Left ventricle myocardium inferior (tissue), 1 donor: Measurements from ENCODE around the gene MAPT. TPM values are rescaled to one million over a fixed set of nuclear protein-coding genes. Genes with fewer than 3 reads are reported as not detected.

Experiments used
- DNase-seq: peaks from one replicate; pipeline ENCODE4 v3.0.0-alpha.2; 2020
- H3K27ac ChIP-seq: fragments of 200-600 bp; replicated peaks from 2 replicates; pipeline ENCODE4 v1.8.0; 2021
- H3K27me3 ChIP-seq: fragments of 200-600 bp; 2 replicates; pipeline ENCODE4 v1.8.0; 2021; ENCODE audit warnings: low read depth
- H3K36me3 ChIP-seq: fragments of 200-600 bp; 2 replicates; pipeline ENCODE4 v1.8.0; 2021
- H3K4me1 ChIP-seq: fragments of 200-600 bp; 2 replicates; pipeline ENCODE4 v1.8.0; 2021
- H3K4me3 ChIP-seq: fragments of 200-600 bp; 2 replicates; pipeline ENCODE4 v1.8.0; 2021; ENCODE audit warnings: mild to moderate bottlenecking, moderate library complexity
- H3K9me3 ChIP-seq: fragments of 200-600 bp; replicated peaks from 2 replicates; pipeline ENCODE4 v1.8.0; 2021
- CTCF ChIP-seq: fragments of 200-600 bp; IDR thresholded peaks from 2 replicates; pipeline ENCODE4 v1.8.0; 2021; ENCODE audit warnings: antibody characterized with exemption, mild to moderate bottlenecking, borderline replicate concordance
- intact Hi-C: fragments of 100-400 bp; cut with micrococcal nuclease; formaldehyde crosslinking; loops from one replicate; pipeline ENCODE4 v1.11.0; 2022
- total RNA-seq: library from RNA; stranded (reverse); fragmentation: NEBNext Ultra II Directional; extraction: Animal tissue kit (Norgen Biotek cat#: 25700); gene quantifications from one replicate; pipeline ENCODE4 v1.2.1, GENCODE V29; 2021
- donor health status: DM: no; HTN: yes; CAD: no; lungs with severe emphysema.

Gene MAPT
- total RNA-seq, 1 donor from 2014 or later = 28.6 TPM

- intact Hi-C loops = no loop called here
- H3K9me3 ChIP-seq = no peaks in the 10 kb centered on the region
- DNase-seq = no peak
- peaks cover 35% of the 10 kb centered on the region for H3K27me3 ChIP-seq
- no peak for TF ChIP-seq CTCF
- peaks cover 5% of the 10 kb centered on the region for H3K4me1 ChIP-seq
- no peak overlapping the region for H3K4me3 ChIP-seq
- no peaks in the 10 kb centered on the region for H3K36me3 ChIP-seq
- no peak overlapping the region for H3K27ac ChIP-seq
These were observed 47.3 kb upstream of the MAPT start for GRCh38 chr17:45847101-45847500.

- peaks cover 42% of the 10 kb centered on the region for H3K27me3 ChIP-seq
- no peak overlapping the region for H3K27ac ChIP-seq
- H3K36me3 ChIP-seq = no peaks in the 10 kb centered on the region
- H3K9me3 ChIP-seq = no peaks in the 10 kb centered on the region
- peaks cover 5% of the 10 kb centered on the region for H3K4me1 ChIP-seq
- no peak for TF ChIP-seq CTCF
- no peak overlapping the region for H3K4me3 ChIP-seq
- intact Hi-C loops = no loop called here
- no peak for DNase-seq
These were observed 46.6 kb upstream of the MAPT start for GRCh38 chr17:45847747-45848146.

- intact Hi-C loops = no loop called here
These were observed 45.9 kb upstream of the MAPT start for GRCh38 chr17:45848405-45848804.

GRCh38 chr17:45848868-45849535, 45.4 kb upstream of the MAPT start:
- no peaks in the 10 kb centered on the region for H3K36me3 ChIP-seq
- DNase-seq = no peak
- intact Hi-C loops = no loop called here
- peaks cover 54% of the 10 kb centered on the region for H3K27me3 ChIP-seq
- no peak for TF ChIP-seq CTCF
- H3K4me1 ChIP-seq = peaks cover 5% of the 10 kb centered on the region
- no peak overlapping the region for H3K4me3 ChIP-seq
- no peak overlapping the region for H3K27ac ChIP-seq
- no peaks in the 10 kb centered on the region for H3K9me3 ChIP-seq

More at GRCh38 chr17:45848405-45848804, 45.9 kb upstream of the MAPT start:
- Histone ChIP-seq H3K4me3 (no peak overlapping the region), H3K4me1 (peaks cover 5% of the 10 kb centered on the region), H3K9me3 (no peaks in the 10 kb centered on the region), H3K36me3 (no peaks in the 10 kb centered on the region), H3K27ac (no peak overlapping the region), H3K27me3 (peaks cover 48% of the 10 kb centered on the region)
- no peak for DNase-seq
- TF ChIP-seq CTCF = no peak

GRCh38 chr17:45849536-45849990, 44.8 kb upstream of the MAPT start:
- Histone ChIP-seq H3K9me3 (no peaks in the 10 kb centered on the region), H3K36me3 (no peaks in the 10 kb centered on the region), H3K27me3 (peaks cover 54% of the 10 kb centered on the region), H3K27ac (no peak overlapping the region), H3K4me1 (peaks cover 5% of the 10 kb centered on the region), H3K4me3 (no peak overlapping the region)
- no peak for DNase-seq
- intact Hi-C loops = no loop called here
- no peak for TF ChIP-seq CTCF
